Activated CD4-positive, alpha-beta memory T cell treated with anti-CD3 and anti-CD28 coated beads for 36 hours (primary cell): ENCODE measurements around the gene HS3ST4. TPM values are rescaled to one million over a fixed set of nuclear protein-coding genes. Genes with fewer than 3 reads are reported as not detected.

ENCODE experiments used
- CTCF ChIA-PET: fragments of 350-600 bp; sonication (Branson Sonifier 250); formaldehyde crosslinking; loops from one replicate; lab custom pipeline; 2021; ENCODE audit warnings: antibody characterized with exemption, inconsistent platforms; lab: Charles Lee
- POLR2A ChIA-PET: fragments of 350-600 bp; sonication (Branson Sonifier 250); formaldehyde crosslinking; loops from one replicate; lab custom pipeline; 2021; ENCODE audit warnings: antibody characterized with exemption; lab: Charles Lee
- DNase-seq: peaks from one replicate; pipeline ENCODE4 v3.0.0-alpha.2; 2020
- H3K27ac Mint-ChIP-seq: one replicate; pipeline ENCODE4 v1.8.0; 2021; ENCODE audit warnings: mixed read lengths
- H3K27me3 Mint-ChIP-seq: one replicate; pipeline ENCODE4 v1.8.0; 2021; ENCODE audit warnings: mixed read lengths
- H3K36me3 Mint-ChIP-seq: one replicate; pipeline ENCODE4 v1.8.0; 2021; ENCODE audit warnings: mixed read lengths
- H3K4me1 Mint-ChIP-seq: one replicate; pipeline ENCODE4 v1.8.0; 2021; ENCODE audit warnings: low read depth, mixed read lengths
- H3K4me3 Mint-ChIP-seq: one replicate; pipeline ENCODE4 v1.8.0; 2021; ENCODE audit warnings: mild to moderate bottlenecking, mixed read lengths
- H3K9me3 Mint-ChIP-seq: one replicate; pipeline ENCODE4 v1.8.0; 2021; ENCODE audit warnings: mixed read lengths
- intact Hi-C: fragments of 100-400 bp; cut with micrococcal nuclease; formaldehyde crosslinking; loops from one replicate; pipeline ENCODE4 v1.15.1; 2023
- total RNA-seq, 2 experiments: library from RNA; stranded (reverse); gene quantifications; one replicate each; pipeline ENCODE4 v1.2.3, GENCODE V29; 2021

The HS3ST4 gene
- total RNA-seq, 2 experiments from 2014 or later: not detected

DNA sequence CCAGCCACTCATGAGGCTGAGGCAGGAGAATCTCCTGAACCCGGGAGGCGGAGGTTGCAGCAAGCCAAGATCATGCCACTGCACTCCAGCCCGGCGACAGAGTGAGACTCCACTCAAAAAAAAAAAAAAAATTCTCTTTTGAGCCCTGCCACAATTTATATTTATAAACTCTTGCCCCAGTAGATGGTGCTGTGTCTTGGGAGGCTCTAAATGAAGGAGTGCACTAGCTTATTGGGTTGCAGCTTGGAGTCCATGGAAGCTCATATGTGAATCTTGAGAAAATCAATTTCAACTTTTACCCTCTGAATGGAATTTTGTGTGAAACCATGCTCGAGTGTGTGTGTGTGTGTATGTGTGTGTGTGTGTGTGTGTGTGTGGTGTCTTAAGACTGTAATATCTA, 420.1 kb downstream of the HS3ST4 start:
- CTCF ChIA-PET: interaction anchor here (0.7 kb wide), 1 partner anchor 340 kb away, joined by 3 read pairs; no protein-coding TSS in a partner anchor
- no peaks in the 10 kb centered on the region for H3K36me3 Mint-ChIP-seq
- POLR2A ChIA-PET: interaction anchor here (0.7 kb wide), 1 partner anchor 808 kb away, joined by 3 read pairs; no protein-coding TSS in a partner anchor
- H3K27ac Mint-ChIP-seq: no peak overlapping the region
- H3K9me3 Mint-ChIP-seq: no peaks in the 10 kb centered on the region
- no peak overlapping the region for H3K4me3 Mint-ChIP-seq
- no peaks in the 10 kb centered on the region for H3K4me1 Mint-ChIP-seq
- H3K27me3 Mint-ChIP-seq: peaks cover 2% of the 10 kb centered on the region
- no peak for DNase-seq
- intact Hi-C loops: no loop called here

DNA sequence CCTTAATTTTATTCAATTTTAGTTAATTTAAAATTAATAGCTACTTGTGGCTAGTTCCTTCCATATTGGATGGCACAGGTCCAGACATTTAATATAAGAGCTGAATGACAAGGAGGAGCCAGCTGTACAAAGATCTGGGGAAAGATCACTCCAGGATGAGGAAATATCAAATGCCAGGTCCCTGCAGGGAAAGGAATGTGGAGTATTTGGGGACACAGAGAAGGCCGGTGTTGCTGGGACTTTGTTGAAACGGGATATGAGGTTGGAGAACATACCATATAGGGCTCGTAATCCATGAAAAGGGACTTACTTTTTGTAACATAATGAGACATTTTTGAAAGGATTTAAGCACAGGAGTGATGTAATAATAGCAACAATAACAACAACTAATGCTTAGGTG, 426.8 kb downstream of the HS3ST4 start:
- peaks cover 4% of the 10 kb centered on the region for H3K27me3 Mint-ChIP-seq
- no peaks in the 10 kb centered on the region for H3K9me3 Mint-ChIP-seq
- ChIA-PET CTCF (no interaction called here), POLR2A (no interaction called here)
- intact Hi-C loops: no loop called here
- no peak for DNase-seq
- no peaks in the 10 kb centered on the region for H3K36me3 Mint-ChIP-seq
- no peaks in the 10 kb centered on the region for H3K4me1 Mint-ChIP-seq
- H3K4me3 Mint-ChIP-seq: no peak overlapping the region
- no peak overlapping the region for H3K27ac Mint-ChIP-seq

DNA sequence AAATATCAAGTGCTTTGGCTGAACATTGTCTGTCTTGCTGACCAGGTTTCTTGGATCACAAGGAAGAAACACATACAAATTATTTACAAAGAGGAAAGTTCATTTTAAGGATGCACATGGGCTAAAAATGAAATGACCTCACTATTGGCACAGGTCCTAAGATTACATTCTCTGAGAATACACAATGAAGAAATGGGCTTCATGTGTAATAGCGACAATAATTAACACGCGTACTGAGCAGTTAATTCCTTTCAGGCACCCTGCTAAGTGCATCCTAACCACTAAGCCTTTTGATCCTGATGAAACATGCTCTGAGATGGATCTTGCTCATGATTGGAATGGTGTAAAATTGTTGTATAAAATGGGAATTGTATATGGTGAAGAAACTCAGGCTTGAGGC, 429.0 kb downstream of the HS3ST4 start:
- DNase-seq: no peak
- POLR2A ChIA-PET: no interaction called here
- no peak overlapping the region for H3K27ac Mint-ChIP-seq
- no peak overlapping the region for H3K4me3 Mint-ChIP-seq
- CTCF ChIA-PET: no interaction called here
- intact Hi-C loops: no loop called here
- peaks cover 2% of the 10 kb centered on the region for H3K27me3 Mint-ChIP-seq
- no peaks in the 10 kb centered on the region for H3K4me1 Mint-ChIP-seq
- H3K9me3 Mint-ChIP-seq: no peaks in the 10 kb centered on the region
- H3K36me3 Mint-ChIP-seq: no peaks in the 10 kb centered on the region

DNA sequence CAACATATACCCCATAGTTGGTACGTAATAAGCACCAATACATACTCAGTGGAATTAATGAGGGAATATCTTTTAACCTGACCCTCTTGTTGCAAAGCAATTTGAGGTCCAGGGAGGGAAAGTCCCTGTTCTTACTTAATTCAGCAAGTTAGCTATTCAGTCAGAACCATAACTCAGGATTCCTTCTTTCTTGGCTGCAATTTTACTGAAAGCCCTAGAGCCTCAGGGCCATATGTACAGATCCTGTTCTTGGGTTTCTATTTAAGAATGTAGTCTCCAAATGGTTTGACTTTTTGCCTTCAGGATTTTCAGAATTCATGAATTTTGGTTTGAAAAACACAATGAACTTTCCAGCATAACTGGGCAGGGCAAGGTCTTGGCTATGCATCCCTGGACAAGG, 436.5 kb downstream of the HS3ST4 start:
- Mint-ChIP-seq H3K4me3 (no peak overlapping the region), H3K27me3 (peaks cover 4% of the 10 kb centered on the region), H3K36me3 (no peaks in the 10 kb centered on the region), H3K9me3 (no peaks in the 10 kb centered on the region), H3K27ac (no peak overlapping the region), H3K4me1 (no peaks in the 10 kb centered on the region)
- intact Hi-C loops: no loop called here
- no peak for DNase-seq
- CTCF ChIA-PET: no interaction called here
- POLR2A ChIA-PET: no interaction called here

DNA sequence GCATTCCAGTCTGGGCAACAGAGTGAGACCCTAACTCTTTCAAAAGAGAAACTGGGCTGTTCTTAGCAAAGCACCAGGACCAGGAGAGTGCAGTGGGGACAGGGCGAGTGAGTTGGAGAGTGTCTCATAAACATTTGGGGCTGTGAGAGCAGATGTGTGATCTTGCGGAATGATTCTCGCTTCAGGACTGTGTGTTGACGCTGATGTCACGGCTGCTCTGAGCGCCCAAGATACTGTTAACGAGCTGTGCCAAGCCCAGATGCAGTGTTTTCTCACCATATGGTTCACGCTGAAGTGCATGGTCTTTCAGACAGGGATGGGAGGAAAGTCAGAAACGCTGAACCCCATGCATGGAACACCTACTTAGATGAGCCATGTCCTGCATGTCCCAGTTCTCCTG, 438.2 kb downstream of the HS3ST4 start:
- Mint-ChIP-seq H3K27ac (no peak overlapping the region), H3K9me3 (no peaks in the 10 kb centered on the region), H3K36me3 (no peaks in the 10 kb centered on the region), H3K27me3 (peaks cover 4% of the 10 kb centered on the region), H3K4me1 (no peaks in the 10 kb centered on the region), H3K4me3 (no peak overlapping the region)
- DNase-seq: no peak
- intact Hi-C loops: no loop called here
- ChIA-PET CTCF (no interaction called here), POLR2A (no interaction called here)

DNA sequence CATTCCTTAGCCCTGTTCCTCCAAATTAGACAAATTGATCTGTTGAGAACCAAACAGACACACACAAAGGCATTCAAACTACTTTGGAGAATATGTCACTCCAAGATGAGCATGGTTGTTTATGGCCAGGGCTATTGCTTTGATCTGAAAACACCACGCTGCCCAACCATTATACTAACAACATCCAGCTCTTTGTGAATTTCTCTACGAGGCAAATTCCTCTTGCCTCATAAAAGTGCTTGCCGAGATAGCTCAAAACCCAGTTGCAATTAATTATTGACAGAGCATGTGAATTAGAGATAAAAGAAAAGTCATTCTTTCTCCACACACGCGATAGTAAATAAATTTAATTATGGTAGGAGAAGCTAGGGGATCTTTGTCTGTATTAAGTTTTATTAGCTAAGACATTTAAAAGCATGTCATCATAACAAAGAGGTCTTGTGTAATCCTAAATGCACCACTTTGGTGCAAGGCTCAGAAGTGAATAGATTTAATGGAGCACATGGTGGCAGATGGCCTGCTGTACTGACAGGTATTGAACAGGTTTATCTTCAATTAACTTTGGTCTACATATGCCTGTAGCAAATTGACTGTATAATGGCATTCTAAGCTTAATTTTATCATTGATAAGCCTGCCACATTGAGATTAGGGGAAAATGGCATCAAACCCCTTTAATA, 441.8 kb downstream of the HS3ST4 start:
- no peak for DNase-seq
- H3K4me1 Mint-ChIP-seq: no peaks in the 10 kb centered on the region
- ChIA-PET POLR2A (no interaction called here), CTCF (no interaction called here)
- no peaks in the 10 kb centered on the region for H3K36me3 Mint-ChIP-seq
- H3K4me3 Mint-ChIP-seq: no peak overlapping the region
- H3K27ac Mint-ChIP-seq: no peak overlapping the region
- intact Hi-C loops: no loop called here
- H3K27me3 Mint-ChIP-seq: peaks cover 2% of the 10 kb centered on the region
- H3K9me3 Mint-ChIP-seq: no peaks in the 10 kb centered on the region

DNA sequence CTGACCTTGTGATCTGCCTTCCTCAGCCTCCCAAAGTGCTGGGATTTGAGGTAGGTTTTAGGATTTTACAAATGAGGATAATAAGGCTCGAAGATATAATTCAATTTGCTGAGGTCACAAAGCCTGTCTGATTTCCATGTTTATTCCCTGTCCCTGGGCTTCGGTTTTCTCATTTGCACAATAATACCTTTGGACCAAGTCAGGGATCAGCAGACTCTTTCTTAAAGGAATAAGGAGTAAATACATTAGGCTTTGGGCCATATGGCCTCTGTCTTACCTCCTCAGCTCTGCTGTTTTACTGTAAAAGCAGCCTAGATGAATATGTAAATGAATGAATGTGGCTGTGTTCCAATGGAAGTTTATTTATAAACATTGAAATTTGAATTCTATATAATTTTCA, 442.8 kb downstream of the HS3ST4 start:
- POLR2A ChIA-PET: no interaction called here
- Mint-ChIP-seq H3K27ac (no peak overlapping the region), H3K27me3 (peaks cover 2% of the 10 kb centered on the region), H3K4me1 (no peaks in the 10 kb centered on the region), H3K4me3 (no peak overlapping the region), H3K36me3 (no peaks in the 10 kb centered on the region), H3K9me3 (no peaks in the 10 kb centered on the region)
- CTCF ChIA-PET: no interaction called here
- no peak for DNase-seq
- intact Hi-C loops: no loop called here

DNA sequence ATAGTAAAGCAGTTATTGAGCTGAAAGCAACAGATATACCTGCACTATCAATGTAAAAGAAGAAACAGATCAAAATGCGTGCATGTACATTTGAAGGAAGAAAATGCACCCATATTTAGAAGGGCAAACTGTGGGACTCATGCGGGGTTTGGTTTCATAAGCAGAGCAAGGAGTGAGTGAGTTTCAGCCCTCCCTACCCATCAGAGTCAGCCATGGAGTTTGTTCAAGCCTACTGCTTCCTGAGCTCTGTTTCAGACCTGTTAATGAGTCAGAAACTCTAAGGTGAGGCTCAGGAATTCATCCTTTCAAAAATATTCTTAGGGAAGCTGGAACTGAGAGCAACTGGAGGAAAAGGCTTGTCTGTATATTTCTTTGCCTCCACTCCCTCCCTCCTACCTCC, 446.2 kb downstream of the HS3ST4 start:
- DNase-seq: no peak
- intact Hi-C loops: no loop called here
- H3K27me3 Mint-ChIP-seq: no peaks in the 10 kb centered on the region
- H3K4me1 Mint-ChIP-seq: no peaks in the 10 kb centered on the region
- ChIA-PET POLR2A (no interaction called here), CTCF (no interaction called here)
- H3K36me3 Mint-ChIP-seq: no peaks in the 10 kb centered on the region
- no peak overlapping the region for H3K4me3 Mint-ChIP-seq
- H3K27ac Mint-ChIP-seq: no peak overlapping the region
- H3K9me3 Mint-ChIP-seq: no peaks in the 10 kb centered on the region

DNA sequence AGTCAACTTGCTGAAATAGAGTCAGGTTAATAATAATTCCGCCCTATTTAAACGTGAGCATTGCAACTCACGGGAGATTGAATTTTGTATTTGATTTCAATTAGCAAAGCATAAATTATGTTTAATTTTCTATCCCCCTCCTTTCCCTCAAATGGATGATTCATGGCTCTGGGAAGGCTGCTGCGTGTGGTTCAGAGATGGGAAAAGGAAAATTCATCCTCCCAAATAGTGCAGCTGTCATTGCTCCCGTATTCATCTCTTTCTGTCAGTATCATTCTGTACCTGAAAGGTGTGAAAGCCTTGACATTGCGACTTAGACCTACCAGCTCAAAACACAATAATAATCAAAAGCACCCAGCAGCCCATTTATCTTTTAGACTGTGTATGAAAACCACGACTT, 447.3 kb downstream of the HS3ST4 start:
- Mint-ChIP-seq H3K36me3 (no peaks in the 10 kb centered on the region), H3K4me1 (no peaks in the 10 kb centered on the region), H3K4me3 (no peak overlapping the region), H3K27ac (no peak overlapping the region), H3K27me3 (no peaks in the 10 kb centered on the region), H3K9me3 (no peaks in the 10 kb centered on the region)
- DNase-seq: no peak
- POLR2A ChIA-PET: no interaction called here
- CTCF ChIA-PET: no interaction called here
- intact Hi-C loops: no loop called here

DNA sequence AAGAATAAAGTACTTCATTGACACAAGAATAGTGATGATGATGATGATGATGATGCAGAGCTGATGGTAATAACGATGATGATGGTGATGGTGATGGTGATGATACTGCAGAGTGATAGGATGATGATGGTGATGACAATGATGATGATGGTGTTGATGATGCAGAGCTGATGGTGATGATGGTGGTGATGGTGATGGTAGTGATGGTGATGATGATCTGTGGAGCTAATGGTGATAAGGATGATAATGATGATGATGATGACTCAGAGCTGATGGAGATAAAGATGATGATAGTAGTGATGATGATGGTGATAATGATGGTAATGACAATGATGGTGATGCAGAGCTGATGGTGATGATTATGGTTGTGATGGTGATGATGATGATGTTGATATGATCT, 448.1 kb downstream of the HS3ST4 start:
- no peak for DNase-seq
- H3K36me3 Mint-ChIP-seq: no peaks in the 10 kb centered on the region
- ChIA-PET CTCF (no interaction called here), POLR2A (no interaction called here)
- H3K27me3 Mint-ChIP-seq: no peaks in the 10 kb centered on the region
- intact Hi-C loops: no loop called here
- no peaks in the 10 kb centered on the region for H3K9me3 Mint-ChIP-seq
- no peaks in the 10 kb centered on the region for H3K4me1 Mint-ChIP-seq
- H3K27ac Mint-ChIP-seq: no peak overlapping the region
- no peak overlapping the region for H3K4me3 Mint-ChIP-seq

DNA sequence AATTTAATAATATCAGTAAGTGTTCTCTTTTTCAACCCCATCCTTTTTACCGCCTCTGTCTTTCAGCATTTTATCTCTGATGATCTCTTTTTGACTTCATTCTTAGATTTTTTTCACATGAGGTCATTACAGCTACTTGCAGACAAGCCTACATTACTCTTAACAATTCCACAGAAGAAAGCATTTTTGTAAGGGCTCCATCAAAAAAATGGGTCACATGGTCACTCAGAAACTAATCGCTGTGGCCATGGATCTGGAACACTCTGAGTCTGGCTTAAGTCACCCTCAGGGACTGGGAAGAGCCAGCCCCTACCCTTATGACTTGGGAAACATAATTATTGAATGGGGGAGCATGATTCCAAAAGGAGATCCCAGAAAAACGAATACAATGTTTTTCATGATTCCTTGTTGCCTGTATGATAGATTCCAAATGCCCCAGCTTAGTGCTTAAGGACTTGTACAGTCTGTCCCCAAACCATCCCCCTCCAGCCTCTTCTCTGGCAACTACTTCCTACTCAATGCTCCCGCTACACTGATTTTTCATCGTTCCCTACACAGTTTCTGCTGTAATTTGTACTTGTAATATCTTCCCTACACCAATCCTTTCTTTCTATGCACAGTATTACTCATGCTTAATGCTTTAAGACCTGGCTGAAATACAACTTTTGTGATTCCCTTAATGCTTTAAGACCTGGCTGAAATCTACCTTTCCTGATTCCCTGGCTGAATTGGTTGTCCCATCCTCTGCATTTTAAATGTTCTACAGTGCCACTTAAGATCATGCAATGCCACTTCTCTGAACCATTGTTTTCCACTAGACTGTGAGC, 457.8 kb downstream of the HS3ST4 start:
- ChIA-PET POLR2A (no interaction called here), CTCF (no interaction called here)
- H3K9me3 Mint-ChIP-seq: no peaks in the 10 kb centered on the region
- H3K4me3 Mint-ChIP-seq: no peak overlapping the region
- no peaks in the 10 kb centered on the region for H3K36me3 Mint-ChIP-seq
- H3K27ac Mint-ChIP-seq: no peak overlapping the region
- H3K4me1 Mint-ChIP-seq: no peaks in the 10 kb centered on the region
- no peak for DNase-seq
- peaks cover 1% of the 10 kb centered on the region for H3K27me3 Mint-ChIP-seq
- intact Hi-C loops: no loop called here

DNA sequence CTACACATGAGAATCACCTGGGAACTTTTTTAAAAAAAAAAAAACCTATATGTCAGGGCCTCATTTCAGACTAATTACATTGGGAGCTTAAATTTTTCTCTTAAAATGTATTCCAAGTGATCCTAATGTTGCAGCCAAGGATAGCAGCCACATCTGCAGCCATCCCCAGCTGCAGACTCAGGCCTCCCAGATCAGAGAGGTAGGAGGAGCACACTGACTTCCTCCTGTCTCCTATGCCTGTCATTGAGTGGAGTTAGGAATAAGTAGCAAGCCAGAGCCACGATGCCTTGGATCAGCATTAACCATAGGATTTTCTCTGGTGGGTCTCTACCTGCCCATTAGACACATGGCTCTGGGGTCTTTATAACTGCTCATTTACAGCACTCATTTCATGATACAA, 463.5 kb downstream of the HS3ST4 start:
- Mint-ChIP-seq H3K27ac (no peak overlapping the region), H3K27me3 (no peaks in the 10 kb centered on the region), H3K4me3 (no peak overlapping the region), H3K9me3 (no peaks in the 10 kb centered on the region), H3K36me3 (no peaks in the 10 kb centered on the region), H3K4me1 (no peaks in the 10 kb centered on the region)
- intact Hi-C loops: no loop called here
- DNase-seq: no peak
- CTCF ChIA-PET: no interaction called here
- POLR2A ChIA-PET: no interaction called here

DNA sequence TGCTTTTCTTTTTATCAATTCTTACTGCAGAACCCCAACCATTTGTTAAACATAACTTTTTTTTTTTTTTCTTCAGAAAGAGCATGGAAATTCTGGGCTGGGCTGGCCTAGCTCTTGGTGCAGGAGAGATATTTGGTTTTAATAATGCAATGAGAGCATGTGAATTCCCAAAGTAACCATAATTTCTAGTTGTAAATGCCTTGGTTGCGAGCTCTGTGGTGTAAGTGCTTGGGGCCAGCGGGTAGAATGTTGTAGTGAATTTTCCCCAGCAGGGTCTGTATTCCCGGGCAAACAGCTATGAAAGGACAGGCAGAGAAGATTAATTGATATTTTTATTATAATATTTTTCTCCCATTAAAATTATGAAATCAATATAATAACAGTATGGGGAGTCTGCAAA, 465.6 kb downstream of the HS3ST4 start:
- Mint-ChIP-seq H3K9me3 (no peaks in the 10 kb centered on the region), H3K4me1 (no peaks in the 10 kb centered on the region), H3K27ac (no peak overlapping the region), H3K4me3 (no peak overlapping the region), H3K36me3 (no peaks in the 10 kb centered on the region), H3K27me3 (no peaks in the 10 kb centered on the region)
- DNase-seq: no peak
- intact Hi-C loops: no loop called here
- POLR2A ChIA-PET: no interaction called here
- CTCF ChIA-PET: no interaction called here
